ENCODE measurements around the gene PALMD.

The PALMD gene

GRCh38 chr1:99635664-99636063 is 10.2 kb upstream of the PALMD start:
- no peak for DNase-seq (ENCODE audit: low read depth in 2 of 2)

GRCh38 chr1:99636647-99637175 is 9.2 kb upstream of the PALMD start:
- DNase-seq (ENCODE audit: low read depth in 2 of 2): no peak

- no peak for DNase-seq (ENCODE audit: low read depth in 2 of 2)
Observed at GRCh38 chr1:99638853-99639252, 7.1 kb upstream of the PALMD start.

- DNase-seq (ENCODE audit: low read depth in 2 of 2): no peak
Observed at GRCh38 chr1:99639408-99639807, 6.5 kb upstream of the PALMD start.

GRCh38 chr1:99639945-99640344 is 6.0 kb upstream of the PALMD start:
- no peak for DNase-seq (ENCODE audit: low read depth in 2 of 2)

GRCh38 chr1:99640672-99641071 is 5.2 kb upstream of the PALMD start:
- no peak for DNase-seq (ENCODE audit: low read depth in 2 of 2)

GRCh38 chr1:99641558-99641957 is 4.4 kb upstream of the PALMD start:
- DNase-seq (ENCODE audit: low read depth in 2 of 2): no peak

GRCh38 chr1:99642053-99642452 is 3.9 kb upstream of the PALMD start:
- DNase-seq (ENCODE audit: low read depth in 2 of 2): no peak

- no peak for DNase-seq (ENCODE audit: low read depth in 2 of 2)
Observed at GRCh38 chr1:99643021-99643779, 2.7 kb upstream of the PALMD start.

GRCh38 chr1:99644279-99645004 is 1.5 kb upstream of the PALMD start:
- DNase-seq (ENCODE audit: low read depth in 2 of 2): no peak

GRCh38 chr1:99645203-99645602 is 710 bp upstream of the PALMD start:
- DNase-seq (ENCODE audit: low read depth in 2 of 2): no peak

GRCh38 chr1:99646868-99647267 is 955 bp downstream of the PALMD start:
- no peak for DNase-seq (ENCODE audit: low read depth in 2 of 2)

- DNase-seq (ENCODE audit: low read depth in 2 of 2): no peak
Observed at GRCh38 chr1:99647490-99647889, 1.6 kb downstream of the PALMD start.

GRCh38 chr1:99648107-99648506 is 2.2 kb downstream of the PALMD start:
- no peak for DNase-seq (ENCODE audit: low read depth in 2 of 2)

- no peak for DNase-seq (ENCODE audit: low read depth in 2 of 2)
Observed at GRCh38 chr1:99650030-99650429, 4.1 kb downstream of the PALMD start.

- no peak for DNase-seq (ENCODE audit: low read depth in 2 of 2)
Observed at GRCh38 chr1:99650773-99651437, 5.0 kb downstream of the PALMD start.

GRCh38 chr1:99652881-99653281 is 7.0 kb downstream of the PALMD start:
- DNase-seq (ENCODE audit: low read depth in 2 of 2): no peak

- DNase-seq (ENCODE audit: low read depth in 2 of 2): no peak
Observed at GRCh38 chr1:99655376-99655775, 9.5 kb downstream of the PALMD start.

- DNase-seq (ENCODE audit: low read depth in 2 of 2): no peak
Observed at GRCh38 chr1:99656701-99657100, 10.8 kb downstream of the PALMD start.

- no peak for DNase-seq (ENCODE audit: low read depth in 2 of 2)
Observed at GRCh38 chr1:99657213-99658030, 11.5 kb downstream of the PALMD start.

- no peak for DNase-seq (ENCODE audit: low read depth in 2 of 2)
Observed at GRCh38 chr1:99658031-99658290, 12.0 kb downstream of the PALMD start.

- DNase-seq (ENCODE audit: low read depth in 2 of 2): no peak
Observed at GRCh38 chr1:99659755-99660210, 13.9 kb downstream of the PALMD start.
